SK-N-SH treated with all-trans-retinoic acid at 6 μM for 48 hours (cell line): Measurements from ENCODE around the gene KRTAP10-10.

Experiments used
- ARNTL ChIP-seq: fragments of 450-650 bp; formaldehyde crosslinking; IDR thresholded peaks from 2 replicates; pipeline ENCODE4 v1.5.0; 2020; ENCODE audit warnings: low read depth, mild to moderate bottlenecking, moderate library complexity, borderline replicate concordance
- TCF4 ChIP-seq: fragments of 250-450 bp; sonication (Bioruptor Pico); IDR thresholded peaks from 2 replicates; pipeline ENCODE4 v1.8.0; 2021; ENCODE audit warnings: mild to moderate bottlenecking, moderate library complexity, borderline replicate concordance
- ZC3H10 ChIP-seq: fragments of 250-450 bp; sonication (Bioruptor Pico); IDR thresholded peaks from 2 replicates; pipeline ENCODE4 v1.5.1; 2021; ENCODE audit warnings: mild to moderate bottlenecking, moderate library complexity
- TF ChIP-seq, protein P1 (sequence below): fragments of 250-450 bp; sonication (Bioruptor Pico); IDR thresholded peaks from 2 replicates; pipeline ENCODE4 v1.8.0; 2021; ENCODE audit warnings: low read depth, mild to moderate bottlenecking, moderate library complexity, borderline replicate concordance
- TF ChIP-seq, protein P2 (sequence below): fragments of 250-450 bp; sonication (Bioruptor Pico); IDR thresholded peaks from 2 replicates; pipeline ENCODE4 v1.5.1; 2020; ENCODE audit warnings: low read depth, mild to moderate bottlenecking, moderate library complexity

DNA sequence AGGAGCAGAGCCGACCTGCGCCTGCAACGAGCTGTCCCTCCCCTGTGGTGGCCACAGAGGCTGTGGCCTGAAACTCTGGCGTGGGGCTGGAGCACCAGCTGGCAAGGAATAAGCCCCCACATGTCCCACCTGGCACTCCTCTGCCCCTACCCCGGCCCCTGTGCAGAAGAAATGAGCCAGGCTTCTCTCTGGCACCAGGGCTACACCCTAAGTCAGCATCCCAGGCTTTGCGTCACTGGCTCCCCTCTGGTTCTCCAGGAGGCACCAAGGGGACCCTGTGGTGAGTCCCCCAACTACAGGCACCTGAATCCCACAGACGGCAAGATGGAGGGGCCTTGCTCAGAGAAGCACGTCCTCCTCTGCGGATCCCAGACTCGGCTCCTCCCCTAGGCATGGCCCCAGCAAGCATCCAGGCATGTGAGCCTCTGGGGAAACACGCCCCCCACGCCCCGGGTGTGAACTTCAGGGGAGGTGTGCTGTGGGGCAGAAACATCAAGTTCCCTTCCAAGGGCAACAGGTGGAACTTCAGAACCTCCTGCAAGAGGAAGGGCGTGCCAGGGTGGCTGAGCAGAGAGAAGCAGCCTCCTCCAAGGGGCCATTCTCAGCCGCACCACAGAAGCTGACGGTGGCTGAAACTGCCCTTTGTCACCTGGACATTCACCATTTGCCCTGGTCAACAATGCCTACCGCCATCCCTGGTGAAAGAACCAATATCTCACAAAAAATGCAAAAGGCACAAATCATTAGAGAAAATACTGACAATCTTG lies 33.9 kb upstream of the KRTAP10-10 start:
- no peak for TF ChIP-seq TCF4 (CRISPR knock-in tag)
- TF ChIP-seq, protein P1, sequence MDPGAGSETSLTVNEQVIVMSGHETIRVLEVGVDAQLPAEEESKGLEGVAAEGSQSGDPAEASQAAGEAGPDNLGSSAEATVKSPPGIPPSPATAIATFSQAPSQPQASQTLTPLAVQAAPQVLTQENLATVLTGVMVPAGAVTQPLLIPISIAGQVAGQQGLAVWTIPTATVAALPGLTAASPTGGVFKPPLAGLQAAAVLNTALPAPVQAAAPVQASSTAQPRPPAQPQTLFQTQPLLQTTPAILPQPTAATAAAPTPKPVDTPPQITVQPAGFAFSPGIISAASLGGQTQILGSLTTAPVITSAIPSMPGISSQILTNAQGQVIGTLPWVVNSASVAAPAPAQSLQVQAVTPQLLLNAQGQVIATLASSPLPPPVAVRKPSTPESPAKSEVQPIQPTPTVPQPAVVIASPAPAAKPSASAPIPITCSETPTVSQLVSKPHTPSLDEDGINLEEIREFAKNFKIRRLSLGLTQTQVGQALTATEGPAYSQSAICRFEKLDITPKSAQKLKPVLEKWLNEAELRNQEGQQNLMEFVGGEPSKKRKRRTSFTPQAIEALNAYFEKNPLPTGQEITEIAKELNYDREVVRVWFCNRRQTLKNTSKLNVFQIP (CRISPR knock-in tag) = no peak
- no peak for TF ChIP-seq ARNTL (CRISPR knock-in tag)
- TF ChIP-seq, protein P2, sequence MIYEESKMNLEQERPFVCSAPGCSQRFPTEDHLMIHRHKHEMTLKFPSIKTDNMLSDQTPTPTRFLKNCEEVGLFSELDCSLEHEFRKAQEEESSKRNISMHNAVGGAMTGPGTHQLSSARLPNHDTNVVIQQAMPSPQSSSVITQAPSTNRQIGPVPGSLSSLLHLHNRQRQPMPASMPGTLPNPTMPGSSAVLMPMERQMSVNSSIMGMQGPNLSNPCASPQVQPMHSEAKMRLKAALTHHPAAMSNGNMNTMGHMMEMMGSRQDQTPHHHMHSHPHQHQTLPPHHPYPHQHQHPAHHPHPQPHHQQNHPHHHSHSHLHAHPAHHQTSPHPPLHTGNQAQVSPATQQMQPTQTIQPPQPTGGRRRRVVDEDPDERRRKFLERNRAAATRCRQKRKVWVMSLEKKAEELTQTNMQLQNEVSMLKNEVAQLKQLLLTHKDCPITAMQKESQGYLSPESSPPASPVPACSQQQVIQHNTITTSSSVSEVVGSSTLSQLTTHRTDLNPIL = no peak
- TF ChIP-seq ZC3H10 (CRISPR knock-in tag) = no peak
